K562 (cell line): ENCODE measurements around the gene YPEL2. TPM values are rescaled to one million over a fixed set of nuclear protein-coding genes. Genes with fewer than 3 reads are reported as not detected.

Experiments
- ATAC-seq: fragments of 200-7000 bp; cut with Tn5 transposase; 3 replicates; pipeline ENCODE4 v1.9.1; 2020; ENCODE audit warnings: moderate library complexity
- BruUV-seq: library from RNA; stranded (reverse); fragments of 400-500 nt; replicated peaks from 2 replicates; lab custom pipeline; 2021; lab: Mats Ljungman, UMichigan
- CTCF ChIA-PET: fragments of 300-600 bp; formaldehyde crosslinking; extraction: SDS; loops from one replicate; lab custom pipeline; 2021; ENCODE audit warnings: low intra/inter-chr PET ratio; lab: Yijun Ruan, JAX
- POLR2A ChIA-PET: fragments of 300-600, 350-650 bp; sonication (Branson Sonifier 250); formaldehyde crosslinking; extraction: SDS; loops from one replicate; lab custom pipeline; 2021; ENCODE audit warnings: antibody characterized with exemption, inconsistent platforms; lab: Yijun Ruan, JAX
- DNase-seq, 4 experiments: peaks; one replicate each; pipeline versions ENCODE4 v3.0.0 to v3.0.0-alpha.2; 2011 to 2018; ENCODE audit warnings: low spot score in 3 of 4, mixed read lengths in 3 of 4; ENCODE audit errors: extremely low read depth in 1 of 4
- FAIRE-seq: peaks from 2 replicates; lab custom pipeline; 2011; peaks lifted over from hg19 to GRCh38; lab: Jason Lieb, UNC
- H2AFZ ChIP-seq: 2 replicates; pipeline ENCODE4 v1.6.0; 2011; ENCODE audit warnings: low read depth, low read length, control low read depth, inconsistent platforms
- H3K27ac ChIP-seq: fragments of 200-600 bp; 3 replicates; pipeline ENCODE4 v1.8.0; 2011; ENCODE audit warnings: low read depth, mild to moderate bottlenecking, control low read depth, inconsistent platforms, low read length, moderate library complexity, mixed read lengths; ENCODE audit errors: extremely low read depth
- H3K27me3 ChIP-seq, 2 experiments: fragments of 300-600 bp in 1 of 2; 2 replicates in 1 of 2; 3 replicates in 1 of 2; pipeline versions ENCODE4 v1.6.0 to v1.8.0; 2011; ENCODE audit warnings: inconsistent platforms in 2 of 2, low read length in 2 of 2, mild to moderate bottlenecking in 1 of 2, mixed read lengths in 1 of 2, moderate library complexity in 1 of 2; ENCODE audit not compliant: control insufficient read depth in 2 of 2, insufficient read depth in 2 of 2
- H3K36me3 ChIP-seq: fragments of 300-600 bp; 3 replicates; pipeline ENCODE4 v1.8.0; 2011; ENCODE audit warnings: mild to moderate bottlenecking, low read length, inconsistent platforms; ENCODE audit not compliant: control insufficient read depth, insufficient read depth
- H3K4me1 ChIP-seq, 2 experiments: fragments of 200-600 bp in 1 of 2; replicated peaks in 1 of 2; 2 replicates in 1 of 2; 3 replicates in 1 of 2; pipeline versions ENCODE4 v1.5.1 to v1.8.0; 2011; ENCODE audit warnings: inconsistent platforms in 2 of 2, low read length in 2 of 2, mild to moderate bottlenecking in 1 of 2, mixed read lengths in 1 of 2, moderate library complexity in 1 of 2; ENCODE audit not compliant: control insufficient read depth in 2 of 2, insufficient read depth in 2 of 2
- H3K4me2 ChIP-seq: 2 replicates; pipeline ENCODE4 v1.6.1; 2011; ENCODE audit warnings: low read length, control low read depth, inconsistent platforms, mixed read lengths; ENCODE audit not compliant: insufficient read depth
- H3K4me3 ChIP-seq: fragments of 200-600 bp; sonication (generic), shearing (Covaris generic); 2 replicates; pipeline ENCODE4 v1.5.1; 2016; ENCODE audit warnings: control low read depth, inconsistent platforms
- H3K79me2 ChIP-seq: fragments of 200-600 bp; 3 replicates; pipeline ENCODE4 v1.8.0; 2011; ENCODE audit warnings: low read length, inconsistent platforms; ENCODE audit not compliant: control insufficient read depth, insufficient read depth
- H3K9ac ChIP-seq, 2 experiments: 2 replicates each; pipeline versions ENCODE4 v1.6.0 to v1.6.1; 2011; ENCODE audit warnings: low read depth in 2 of 2, low read length in 2 of 2, control low read depth in 1 of 2, inconsistent platforms in 1 of 2, mild to moderate bottlenecking in 1 of 2, mixed read lengths in 1 of 2; ENCODE audit not compliant: insufficient read depth in 1 of 2
- H3K9me1 ChIP-seq: one replicate; pipeline ENCODE4 v1.6.0; 2011; ENCODE audit warnings: inconsistent platforms, mild to moderate bottlenecking, low read length, moderate library complexity; ENCODE audit not compliant: control insufficient read depth, insufficient read depth
- H3K9me3 ChIP-seq: replicated peaks from 2 replicates; pipeline ENCODE4 v1.5.1; 2011; ENCODE audit warnings: low read depth, low read length, inconsistent platforms; ENCODE audit not compliant: control insufficient read depth, insufficient read depth
- H4K20me1 ChIP-seq: replicated peaks from 2 replicates; pipeline ENCODE4 v1.6.1; 2011; ENCODE audit warnings: low read length, inconsistent platforms, mixed read lengths; ENCODE audit not compliant: control insufficient read depth, insufficient read depth
- HDAC6 ChIP-seq: IDR thresholded peaks from 2 replicates; pipeline ENCODE4 v1.6.1; 2012; ENCODE audit warnings: low read depth, mild to moderate bottlenecking, control low read depth, inconsistent platforms, low read length, moderate library complexity
- RCOR1 ChIP-seq, 2 experiments: IDR thresholded peaks; 2 replicates each; pipeline ENCODE4 v1.6.1; 2012; ENCODE audit warnings: low read depth in 2 of 2, low read length in 2 of 2, borderline replicate concordance in 1 of 2, improper control_type of control experiment in 1 of 2
- SAFB ChIP-seq: fragments of 200-400 bp; formaldehyde crosslinking; IDR thresholded peaks from 2 replicates; pipeline ENCODE4 v1.6.1; 2017; ENCODE audit warnings: low read depth, low read length, borderline replicate concordance
- TARDBP ChIP-seq: fragments of 450-650 bp; IDR thresholded peaks from 2 replicates; pipeline ENCODE4 v1.6.1; 2016
- TCF7 ChIP-seq: sonication (generic); IDR thresholded peaks from 2 replicates; pipeline ENCODE4 v1.6.1; 2016; ENCODE audit warnings: antibody characterized with exemption, borderline replicate concordance
- THRAP3 ChIP-seq: fragments of 450-650 bp; IDR thresholded peaks from 2 replicates; pipeline ENCODE4 v1.6.1; 2016; ENCODE audit warnings: mild to moderate bottlenecking, inconsistent platforms, borderline replicate concordance
- ZBED1 ChIP-seq: IDR thresholded peaks from 2 replicates; pipeline ENCODE4 v1.6.1; 2014
- ZNF239 ChIP-seq: fragments of 250-450 bp; sonication (Bioruptor Pico); IDR thresholded peaks from 2 replicates; pipeline ENCODE4 v1.4.0; 2020; ENCODE audit warnings: mild to moderate bottlenecking
- WGBS: fragments of 100-300 bp; shearing (Covaris generic); methylation state at CpG from one replicate; pipeline ENCODE4 v1.1.6; 2016; ENCODE audit warnings: low coverage, mixed read lengths; ENCODE audit not compliant: insufficient coverage; ENCODE audit errors: missing lambda C conversion rate; 5-methylcytosine and 5-hydroxymethylcytosine counted together
- in situ Hi-C: fragments of 300-500 bp; cut with MboI; formaldehyde crosslinking; loops from 4 replicates; pipeline ENCODE4 v1.15.0; 2018; ENCODE audit warnings: inconsistent platforms, mixed read lengths
- intact Hi-C: fragments of 100-400 bp; cut with micrococcal nuclease; formaldehyde crosslinking; loops from 2 replicates; pipeline ENCODE4 v1.14.2; 2022
- polyA plus RNA-seq, 8 experiments: library from polyadenylated mRNA; depleted of rRNA in 4 of 8; stranded (reverse) in 5 of 8; unstranded in 3 of 8; fragments of >200 nt; fragmentation: Nextera tagmentation in 2 of 8; fragmentation: Illumina TruSeq in 1 of 8; extraction: Ambion mirVana in 2 of 8; extraction: Trizol in 1 of 8; gene quantifications; 2 replicates each; pipeline versions ENCODE4 v1.2.1 to v1.2.3, GENCODE V29; 2011 to 2014; ENCODE audit warnings: inconsistent platforms in 1 of 8, missing spikeins in 1 of 8
- total RNA-seq, 7 experiments: library from RNA; depleted of rRNA in 6 of 7; stranded (reverse); fragments of >200 nt in 6 of 7; fragmentation: Illumina TruSeq in 2 of 7; extraction: Trizol in 2 of 7; gene quantifications; 2 replicates each; pipeline versions ENCODE4 v1.2.1 to v1.2.3, GENCODE V29; 2011 to 2021; ENCODE audit warnings: low replicate concordance in 1 of 7
- TF ChIP-seq, protein P1 (sequence below): sonication (generic); formaldehyde crosslinking; IDR thresholded peaks from 2 replicates; pipeline ENCODE4 v1.8.1; 2023; ENCODE audit warnings: mild to moderate bottlenecking, missing genetic modification reagents
- TF ChIP-seq, protein P2 (sequence below): fragments of 450-650 bp; conservative IDR thresholded peaks from 2 replicates; pipeline ENCODE4 v1.6.1; 2016; ENCODE audit warnings: missing genetic modification characterization, low read depth, mild to moderate bottlenecking, control low read depth, missing compliant biosample characterization
- TF ChIP-seq, protein P3 (sequence below): fragments of 450-650 bp; formaldehyde crosslinking; IDR thresholded peaks from 2 replicates; pipeline ENCODE4 v1.4.0; 2022; ENCODE audit warnings: mild to moderate bottlenecking, moderate library complexity

Gene YPEL2
- total and polyA plus RNA-seq, 9 of the 15 experiments (the other 6 are each of a cell fraction or from before 2014, with no cell fraction given), result 0.11 to 2.4 (median 0.47) TPM

- intact Hi-C loops, result loop anchor here (5.0 kb wide), 1 partner anchor 57 kb away; no protein-coding TSS in a partner anchor
- no TSS peak for BruUV-seq
- H3K4me1 ChIP-seq, result peaks cover 13 to 20% of the 10 kb centered on the region in 2 experiments; a peak in 4 of 5 replicates
- no peak for DNase-seq
- no peaks in the 10 kb centered on the region for H3K9me3 ChIP-seq
- H3K79me2 ChIP-seq, result no peaks in the 10 kb centered on the region
- in situ Hi-C loops, result no loop called here
- ATAC-seq, result no peak
- no peak for TF ChIP-seq THRAP3
- TF ChIP-seq, protein P1, sequence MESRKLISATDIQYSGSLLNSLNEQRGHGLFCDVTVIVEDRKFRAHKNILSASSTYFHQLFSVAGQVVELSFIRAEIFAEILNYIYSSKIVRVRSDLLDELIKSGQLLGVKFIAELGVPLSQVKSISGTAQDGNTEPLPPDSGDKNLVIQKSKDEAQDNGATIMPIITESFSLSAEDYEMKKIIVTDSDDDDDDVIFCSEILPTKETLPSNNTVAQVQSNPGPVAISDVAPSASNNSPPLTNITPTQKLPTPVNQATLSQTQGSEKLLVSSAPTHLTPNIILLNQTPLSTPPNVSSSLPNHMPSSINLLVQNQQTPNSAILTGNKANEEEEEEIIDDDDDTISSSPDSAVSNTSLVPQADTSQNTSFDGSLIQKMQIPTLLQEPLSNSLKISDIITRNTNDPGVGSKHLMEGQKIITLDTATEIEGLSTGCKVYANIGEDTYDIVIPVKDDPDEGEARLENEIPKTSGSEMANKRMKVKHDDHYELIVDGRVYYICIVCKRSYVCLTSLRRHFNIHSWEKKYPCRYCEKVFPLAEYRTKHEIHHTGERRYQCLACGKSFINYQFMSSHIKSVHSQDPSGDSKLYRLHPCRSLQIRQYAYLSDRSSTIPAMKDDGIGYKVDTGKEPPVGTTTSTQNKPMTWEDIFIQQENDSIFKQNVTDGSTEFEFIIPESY (CRISPR knock-in tag), result no peak
- TF ChIP-seq ZNF239, result no peak
- no peak for TF ChIP-seq ZBED1
- TF ChIP-seq TARDBP, result no peak
- TF ChIP-seq HDAC6, result no peak
- TF ChIP-seq SAFB, result no peak
- TF ChIP-seq, protein P2, sequence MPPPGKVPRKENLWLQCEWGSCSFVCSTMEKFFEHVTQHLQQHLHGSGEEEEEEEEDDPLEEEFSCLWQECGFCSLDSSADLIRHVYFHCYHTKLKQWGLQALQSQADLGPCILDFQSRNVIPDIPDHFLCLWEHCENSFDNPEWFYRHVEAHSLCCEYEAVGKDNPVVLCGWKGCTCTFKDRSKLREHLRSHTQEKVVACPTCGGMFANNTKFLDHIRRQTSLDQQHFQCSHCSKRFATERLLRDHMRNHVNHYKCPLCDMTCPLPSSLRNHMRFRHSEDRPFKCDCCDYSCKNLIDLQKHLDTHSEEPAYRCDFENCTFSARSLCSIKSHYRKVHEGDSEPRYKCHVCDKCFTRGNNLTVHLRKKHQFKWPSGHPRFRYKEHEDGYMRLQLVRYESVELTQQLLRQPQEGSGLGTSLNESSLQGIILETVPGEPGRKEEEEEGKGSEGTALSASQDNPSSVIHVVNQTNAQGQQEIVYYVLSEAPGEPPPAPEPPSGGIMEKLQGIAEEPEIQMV, result no peak
- TF ChIP-seq TCF7, result no peak
- TF ChIP-seq RCOR1 (IDR thresholded peaks at IDR 0.05; ENCODE audit: borderline replicate concordance in 1 of 2, low read depth in 2 of 2, low read length in 2 of 2), result no peak
- TF ChIP-seq, protein P3, sequence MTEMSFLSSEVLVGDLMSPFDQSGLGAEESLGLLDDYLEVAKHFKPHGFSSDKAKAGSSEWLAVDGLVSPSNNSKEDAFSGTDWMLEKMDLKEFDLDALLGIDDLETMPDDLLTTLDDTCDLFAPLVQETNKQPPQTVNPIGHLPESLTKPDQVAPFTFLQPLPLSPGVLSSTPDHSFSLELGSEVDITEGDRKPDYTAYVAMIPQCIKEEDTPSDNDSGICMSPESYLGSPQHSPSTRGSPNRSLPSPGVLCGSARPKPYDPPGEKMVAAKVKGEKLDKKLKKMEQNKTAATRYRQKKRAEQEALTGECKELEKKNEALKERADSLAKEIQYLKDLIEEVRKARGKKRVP (CRISPR knock-in tag), result no peak
- FAIRE-seq, result no peak
- H3K27me3 ChIP-seq, result peaks cover 0 to 7% of the 10 kb centered on the region in 2 experiments; a peak in 2 of 5 replicates
- POLR2A ChIA-PET, result interaction anchor here (0.6 to 2.4 kb wide), 4 partner anchors 9 to 793 kb away, joined by 3 to 9 read pairs (median 5); no protein-coding TSS in a partner anchor
- H3K27ac ChIP-seq, result no peak overlapping the region
- H3K36me3 ChIP-seq, result no peaks in the 10 kb centered on the region
- H2AFZ ChIP-seq, result no peak overlapping the region
- 79% methylated on average over 4 of the region's 4 CpGs for WGBS
- no peak overlapping the region for H3K4me2 ChIP-seq
- H3K9ac ChIP-seq, result no peak overlapping the region
- no peaks in the 10 kb centered on the region for H4K20me1 ChIP-seq
- no peak overlapping the region for H3K4me3 ChIP-seq
- H3K9me1 ChIP-seq, result no peaks in the 10 kb centered on the region
- CTCF ChIA-PET, result no interaction called here
Observed at GRCh38 chr17:59424331-59424730, 92.9 kb downstream of the YPEL2 start.
